ENCODE data around the gene HS3ST4.

HS3ST4 gene

GRCh38 chr16:25691519-25692091 lies at the start of gene HS3ST4:
Gene HS3ST4 (plus strand): TSS chr16:25691959.
- no peak for DNase-seq (ENCODE audit: low read depth in 4 of 4, low spot score in 1 of 4)

DNA sequence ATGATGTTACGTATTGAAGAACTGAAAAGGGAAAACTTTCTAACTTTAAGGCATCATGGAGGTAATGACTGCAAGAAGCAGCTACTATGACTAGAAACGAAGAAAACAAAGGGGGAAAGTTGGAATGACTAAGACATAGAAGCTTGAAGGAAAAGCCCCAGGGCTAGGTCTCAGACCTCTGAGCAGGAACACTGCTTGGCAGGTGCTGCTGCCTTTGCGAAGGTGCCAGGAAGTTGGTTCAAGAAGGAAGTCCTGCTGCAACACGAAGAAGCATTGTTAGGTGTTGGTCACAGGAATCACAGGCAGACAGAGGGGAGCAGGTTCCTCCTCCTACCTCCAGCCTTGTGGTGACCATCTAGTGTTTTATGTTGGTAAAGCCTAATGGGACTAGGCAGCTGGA lies 48.1 kb upstream of the HS3ST4 start:
- no peak for DNase-seq (ENCODE audit: low read depth in 4 of 4, low spot score in 1 of 4)

DNA sequence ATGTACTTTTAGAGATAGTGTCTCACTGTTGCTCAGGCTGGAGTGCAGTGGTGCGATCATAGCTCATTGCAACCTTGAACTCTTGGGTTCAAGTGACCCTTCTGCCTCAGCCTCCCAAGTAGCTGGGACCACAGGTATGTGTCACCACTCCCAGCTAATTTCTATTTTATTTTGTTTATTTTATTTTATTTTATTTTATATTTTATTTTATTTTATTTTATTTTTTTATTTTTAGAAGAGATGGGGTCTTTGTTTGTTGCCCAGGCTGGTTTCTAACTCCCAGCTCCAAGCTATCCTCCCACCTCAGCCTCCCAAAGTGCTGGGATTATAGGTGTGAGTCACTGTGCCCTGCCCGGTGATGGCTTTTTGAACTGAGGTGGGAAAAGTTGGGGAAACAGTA lies 35.1 kb upstream of the HS3ST4 start:
- DNase-seq (ENCODE audit: low read depth in 4 of 4, low spot score in 1 of 4), result no peak

- DNase-seq (ENCODE audit: low read depth in 4 of 4, low spot score in 1 of 4), result no peak
Observed at GRCh38 chr16:25676820-25677219, 14.9 kb upstream of the HS3ST4 start.

GRCh38 chr16:25679511-25679910 lies 12.2 kb upstream of the HS3ST4 start:
- no peak for DNase-seq (ENCODE audit: low read depth in 4 of 4, low spot score in 1 of 4)

DNA sequence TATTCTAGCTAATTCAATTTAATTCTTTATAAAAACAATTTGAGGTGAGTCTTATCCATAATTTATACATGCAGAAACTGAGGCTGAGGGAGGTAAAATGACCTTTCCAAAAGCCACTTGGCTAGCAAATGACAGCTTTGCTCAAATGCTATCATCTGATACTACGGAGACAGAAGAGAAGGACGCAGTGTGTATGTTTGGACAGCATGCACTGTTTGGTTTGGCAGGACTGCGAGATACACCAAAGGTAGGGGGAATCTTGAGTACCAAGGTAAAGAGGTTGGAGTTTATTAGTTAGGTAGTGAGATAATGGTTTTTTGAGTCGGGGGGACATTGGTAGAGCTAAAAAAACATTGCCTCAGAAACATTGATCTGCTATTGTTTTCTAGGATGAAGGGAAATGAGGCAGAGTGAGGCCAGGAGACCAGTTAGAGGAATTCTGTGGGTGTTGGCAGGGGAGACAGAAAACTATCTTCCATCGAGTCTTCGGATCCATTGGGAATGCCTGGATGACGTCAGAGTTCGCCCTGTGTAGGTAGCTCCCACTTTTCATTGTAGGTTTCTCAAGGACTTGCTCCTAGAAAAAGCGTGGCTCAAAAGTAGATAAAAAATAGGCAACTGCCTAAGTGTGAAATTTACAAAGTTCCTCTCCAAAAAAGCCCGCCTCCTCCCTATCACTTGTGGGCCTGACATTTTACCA lies 2.5 kb upstream of the HS3ST4 start:
- no peak for DNase-seq (ENCODE audit: low read depth in 4 of 4, low spot score in 1 of 4)

DNA sequence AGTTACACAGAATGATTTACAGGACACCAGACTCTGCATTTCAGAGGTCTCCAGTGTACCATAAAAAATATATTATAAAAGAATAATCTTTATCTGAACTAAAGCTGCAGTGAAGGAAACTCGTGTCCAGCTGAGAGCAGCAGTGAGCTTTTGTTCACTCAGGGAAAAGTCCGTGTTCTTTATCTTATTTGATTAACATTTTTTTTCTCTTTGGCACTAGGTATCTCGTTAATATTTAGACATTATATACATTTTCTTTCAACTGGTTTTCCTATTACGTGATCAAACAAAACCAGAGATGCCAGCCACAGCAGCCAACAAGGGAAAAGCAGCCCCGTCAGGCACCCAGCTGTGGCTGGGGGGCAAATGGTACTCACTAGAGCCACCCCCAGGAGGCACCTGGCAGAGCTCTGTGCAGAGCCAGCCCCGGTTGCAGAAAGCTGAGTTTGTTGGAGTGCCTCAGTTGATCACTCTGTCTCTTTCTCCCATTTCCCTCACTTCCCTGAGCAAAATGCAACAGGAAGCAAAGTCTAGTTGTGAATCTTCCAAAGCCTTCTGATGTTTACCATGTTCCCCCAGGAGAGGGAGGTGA lies 1.1 kb upstream of the HS3ST4 start:
- DNase-seq (ENCODE audit: low read depth in 4 of 4, low spot score in 1 of 4), result no peak

GRCh38 chr16:25692351-25692741 lies 587 bp downstream of the HS3ST4 start:
- DNase-seq (ENCODE audit: low read depth in 4 of 4, low spot score in 1 of 4), result no peak

DNA sequence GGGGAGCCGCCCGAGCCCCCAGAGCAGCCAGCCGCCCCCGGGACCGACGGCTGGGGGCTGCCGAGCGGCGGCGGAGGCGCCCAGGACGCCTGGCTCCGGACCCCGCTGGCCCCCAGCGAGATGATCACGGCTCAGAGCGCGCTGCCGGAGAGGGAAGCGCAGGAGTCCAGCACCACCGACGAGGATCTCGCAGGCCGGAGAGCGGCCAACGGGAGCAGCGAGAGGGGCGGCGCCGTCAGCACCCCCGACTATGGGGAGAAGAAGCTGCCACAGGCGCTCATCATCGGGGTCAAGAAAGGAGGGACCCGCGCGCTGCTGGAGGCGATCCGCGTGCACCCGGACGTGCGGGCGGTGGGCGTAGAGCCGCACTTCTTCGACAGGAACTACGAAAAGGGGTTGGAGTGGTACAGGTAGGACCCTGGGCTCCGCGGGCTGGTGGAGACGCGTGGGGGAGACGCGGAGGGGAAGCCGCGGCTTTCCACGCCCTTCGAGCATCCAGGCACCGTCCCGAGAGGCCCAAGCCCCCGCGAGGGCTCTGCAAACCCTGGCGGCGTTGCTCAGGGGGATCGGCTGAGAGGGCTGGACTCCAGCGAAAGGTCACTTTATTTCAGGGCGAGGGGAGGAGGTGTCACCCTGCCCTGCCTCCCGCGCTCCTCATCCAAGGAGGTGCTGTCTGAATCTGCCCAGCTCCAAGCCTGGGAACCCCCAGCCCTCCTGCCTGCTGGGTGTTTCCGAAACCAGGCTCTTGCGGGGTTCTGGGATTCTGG lies 1.2 kb downstream of the HS3ST4 start:
- no peak for DNase-seq (ENCODE audit: low read depth in 4 of 4, low spot score in 1 of 4)

DNA sequence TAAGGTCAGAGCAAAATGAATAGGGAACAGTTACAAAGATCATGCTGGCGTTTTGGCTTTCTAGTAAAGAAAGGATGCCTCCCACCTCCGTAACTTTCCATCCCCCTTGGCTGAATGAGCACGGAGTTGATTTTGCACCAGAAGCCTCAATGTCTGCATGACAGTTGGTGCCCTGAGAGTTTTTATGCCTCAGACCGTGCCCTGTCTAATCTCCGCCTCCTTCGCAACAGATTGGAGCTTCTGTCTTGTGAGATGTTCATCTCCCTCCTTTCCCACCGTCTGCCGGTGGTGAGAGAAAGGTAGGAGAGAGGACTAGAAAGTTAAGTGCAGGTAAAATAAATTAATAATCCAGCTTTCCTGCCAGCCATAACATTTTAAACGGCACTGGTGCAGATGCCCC lies 1.9 kb downstream of the HS3ST4 start:
- DNase-seq (ENCODE audit: low read depth in 4 of 4, low spot score in 1 of 4), result no peak

DNA sequence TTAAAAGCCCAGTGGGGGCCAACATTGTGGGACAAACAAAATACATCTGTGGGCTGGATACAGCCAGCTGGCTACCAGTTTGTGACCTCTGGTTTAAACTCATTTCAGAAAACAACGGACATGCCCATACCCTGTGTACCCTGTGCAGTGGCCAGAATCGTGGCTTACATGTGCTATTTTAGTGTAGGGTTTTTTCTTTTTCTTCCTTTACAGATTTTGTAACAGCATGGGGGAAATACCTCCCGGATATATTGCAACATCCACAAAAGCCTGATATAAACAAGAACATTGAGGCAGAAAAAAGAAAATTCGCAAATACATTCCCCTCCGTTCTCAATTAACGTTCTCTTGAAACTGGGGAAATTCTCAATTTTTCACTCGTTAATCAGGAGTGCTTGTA lies 7.3 kb downstream of the HS3ST4 start:
- DNase-seq (ENCODE audit: low read depth in 4 of 4, low spot score in 1 of 4), result no peak

DNA sequence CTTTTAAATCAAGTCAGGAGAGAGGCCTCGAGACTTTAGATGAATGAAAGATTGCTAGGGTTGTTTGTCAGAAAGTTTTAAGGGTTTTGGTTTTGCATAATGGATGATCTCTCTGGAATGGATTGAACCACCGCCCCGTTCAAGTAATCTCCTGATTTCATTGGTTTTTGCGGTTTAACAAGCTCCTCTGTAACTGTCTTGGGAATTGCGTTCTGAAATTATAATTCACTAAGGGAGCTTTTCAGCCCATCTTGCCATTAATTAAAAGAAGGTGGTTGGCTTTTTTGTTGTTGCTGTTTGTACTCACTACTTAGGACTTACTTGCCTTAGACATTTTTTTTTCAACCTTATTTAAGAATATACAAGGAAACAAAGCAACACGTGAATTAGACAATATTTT lies 8.8 kb downstream of the HS3ST4 start:
- DNase-seq (ENCODE audit: low read depth in 4 of 4, low spot score in 1 of 4), result no peak

DNA sequence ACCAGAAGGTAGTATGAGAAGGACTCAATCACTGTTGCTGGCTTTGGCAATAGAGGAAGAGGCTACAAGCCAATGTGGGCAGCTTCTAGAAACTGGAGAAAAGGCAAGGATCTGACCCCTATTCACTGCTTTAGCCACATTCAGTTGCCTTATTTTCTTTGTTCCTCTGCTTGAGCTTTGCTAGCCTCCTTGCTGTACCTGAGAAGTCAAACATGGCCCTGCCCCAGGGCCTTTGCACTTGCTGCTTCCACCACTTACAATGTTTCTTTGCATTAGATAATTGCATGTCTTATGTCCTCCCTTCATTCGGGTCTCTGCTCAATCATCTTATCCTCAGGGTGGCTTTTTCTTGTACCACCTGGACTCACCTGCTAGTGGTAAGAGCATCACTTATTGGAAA lies 15.8 kb downstream of the HS3ST4 start:
- DNase-seq (ENCODE audit: low read depth in 4 of 4, low spot score in 1 of 4), result no peak

- no peak for DNase-seq (ENCODE audit: low read depth in 4 of 4, low spot score in 1 of 4)
Observed at GRCh38 chr16:25707982-25708583, 16.3 kb downstream of the HS3ST4 start.

- no peak for DNase-seq (ENCODE audit: low read depth in 4 of 4, low spot score in 1 of 4)
Observed at GRCh38 chr16:25709213-25709612, 17.5 kb downstream of the HS3ST4 start.

DNA sequence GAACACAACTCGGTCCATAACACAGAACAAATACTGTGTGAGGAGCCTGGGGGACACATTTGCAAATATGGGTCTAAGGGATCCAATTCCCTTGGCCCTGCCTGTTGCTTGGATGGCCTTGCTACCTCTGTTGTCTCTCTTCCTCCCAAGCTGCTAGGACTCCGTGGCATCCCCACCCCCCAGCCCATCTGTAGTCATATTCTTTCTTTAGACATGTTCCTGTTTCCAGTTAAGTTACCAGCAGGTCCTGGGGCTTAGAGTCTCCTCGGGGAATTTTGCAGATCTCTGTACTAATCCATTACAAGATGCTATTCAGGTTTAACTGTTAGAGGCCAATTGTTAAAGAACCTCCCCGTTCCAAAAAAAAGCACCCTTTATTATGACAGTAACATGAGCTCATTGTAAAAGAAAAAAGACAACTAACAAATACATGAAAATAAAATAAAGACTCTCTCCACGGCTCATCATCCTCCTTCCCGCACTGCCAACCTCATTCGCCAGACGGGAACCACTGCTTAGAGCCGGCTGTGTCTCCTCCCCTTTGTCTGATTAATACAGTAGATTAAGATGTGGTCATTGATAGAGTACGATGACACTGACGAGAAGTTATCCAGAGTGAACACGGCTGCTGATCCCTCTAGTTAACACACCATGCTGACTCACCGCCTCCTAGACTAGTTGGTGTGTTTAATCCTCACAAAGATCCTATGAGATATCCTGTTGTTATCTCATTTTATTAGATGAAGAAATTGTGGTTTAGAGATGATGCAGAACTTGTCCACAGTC lies 22.2 kb downstream of the HS3ST4 start:
- no peak for DNase-seq (ENCODE audit: low read depth in 4 of 4, low spot score in 1 of 4)

GRCh38 chr16:25716186-25716585 lies 24.4 kb downstream of the HS3ST4 start:
- DNase-seq (ENCODE audit: low read depth in 4 of 4, low spot score in 1 of 4), result no peak

DNA sequence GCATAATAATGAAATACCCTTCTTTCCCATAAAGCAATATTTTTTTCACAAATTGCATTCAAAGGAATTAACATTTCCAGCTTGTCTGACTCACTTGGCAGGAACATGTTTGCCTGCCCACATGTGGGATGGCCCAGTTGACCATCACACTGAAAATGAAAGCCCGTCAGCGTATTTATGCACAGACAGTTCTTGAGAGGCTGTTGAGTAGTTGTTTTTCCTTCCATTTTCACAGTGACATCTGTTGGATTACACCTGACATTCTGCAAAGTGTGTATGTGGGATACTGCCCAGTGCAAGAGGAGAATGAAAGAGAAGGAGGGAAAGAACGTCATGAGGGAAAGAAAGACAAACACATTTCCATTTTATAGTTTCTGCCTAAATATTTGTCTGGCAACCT lies 29.7 kb downstream of the HS3ST4 start:
- DNase-seq (ENCODE audit: low read depth in 4 of 4, low spot score in 1 of 4), result no peak

- DNase-seq (ENCODE audit: low read depth in 4 of 4, low spot score in 1 of 4), result no peak
Observed at GRCh38 chr16:25726430-25727098, 34.8 kb downstream of the HS3ST4 start.

- DNase-seq (ENCODE audit: low read depth in 4 of 4, low spot score in 1 of 4), result no peak
Observed at GRCh38 chr16:25729188-25729915, 37.6 kb downstream of the HS3ST4 start.

Data from stimulated activated CD4-positive, alpha-beta T cell treated with anti-CD3 and anti-CD28 coated beads, Interleukin-1b, Interleukin-23, amount 100 ng/mL, for 24 hours (primary cell).